Measurements from ENCODE around the gene SLC38A10. TPM values are rescaled to one million over a fixed set of nuclear protein-coding genes. Genes with fewer than 3 reads are reported as not detected.
A peak's percentile ranks its signal among the peaks of the same experiment; 100 is the strongest.

The SLC38A10 gene
- total RNA-seq, 2 experiments from 2014 or later = 56.0 to 147 TPM

DNA sequence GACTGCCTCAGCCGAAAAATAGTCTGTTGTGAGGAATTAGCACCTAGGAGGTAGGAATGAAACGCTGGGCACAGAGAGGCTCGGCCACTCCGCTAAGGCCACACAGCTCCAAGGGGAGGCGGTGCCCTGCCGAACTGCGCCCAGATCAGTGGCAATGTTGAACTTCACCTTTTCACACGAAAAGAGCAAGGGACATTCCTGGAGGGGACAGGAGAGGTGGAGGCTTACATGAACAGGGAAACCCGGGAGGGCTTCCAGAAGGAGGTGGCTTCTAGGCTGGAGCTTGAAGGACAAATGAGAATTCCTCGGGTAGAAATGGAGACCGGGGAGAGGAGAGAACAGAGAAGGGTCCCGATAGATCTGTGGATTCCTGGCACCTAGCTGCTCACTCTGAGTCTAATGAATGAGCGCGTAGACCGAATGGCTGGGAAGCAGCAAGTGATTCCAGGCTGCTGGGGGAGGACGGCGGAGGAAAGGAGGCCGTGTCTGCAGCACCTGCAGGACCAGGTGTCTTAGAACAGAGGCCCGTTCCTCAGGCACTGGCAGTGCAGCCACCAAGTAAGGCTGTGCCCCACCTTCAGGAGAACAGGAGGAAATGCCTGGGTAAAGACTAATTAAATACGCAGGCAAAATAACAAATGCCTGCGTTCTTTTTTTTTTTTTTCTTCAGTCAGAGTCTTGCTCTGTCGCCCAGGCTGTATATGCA lies 722 bp upstream of the SLC38A10 start:
- intact Hi-C loops (cut with micrococcal nuclease; ENCODE audit: unreplicated experiment) = loop anchor here (1.0 to 5.0 kb wide), 3 partner anchors 44 to 188 kb away; no protein-coding TSS in a partner anchor
- Histone ChIP-seq H3K4me3 (ENCODE audit: low read depth, low read length, poor library complexity, severe bottlenecking) (peak overlapping the region; percentile 78), H3K9me2 (ENCODE audit: insufficient read depth, low read length) (no peaks in the 10 kb centered on the region), H3K9me3 (ENCODE audit: low read length) (no peaks in the 10 kb centered on the region), H3K36me3 (ENCODE audit: insufficient read depth, low read length) (no peaks in the 10 kb centered on the region), H3K4me1 (ENCODE audit: insufficient read depth, low read length, poor library complexity, severe bottlenecking) (peaks cover 28% of the 10 kb centered on the region), H3K79me2 (ENCODE audit: insufficient read depth, low read depth, low read length) (peaks cover 17% of the 10 kb centered on the region), H3K4me2 (ENCODE audit: low read length) (peak overlapping the region; percentile 83), H3K27ac (ENCODE audit: low read depth, low read length, poor library complexity, severe bottlenecking) (peak overlapping the region; percentile 49), H4K20me1 (ENCODE audit: insufficient read depth, low read length) (0 out of 2 replicates have a peak, but pooled peaks cover 3% of the 10 kb centered on the region), H2AFZ (ENCODE audit: low read length) (peak overlapping the region; percentile 92)
- no peak for TF ChIP-seq EZH2phosphoT487 (IDR thresholded peaks at IDR 0.05; ENCODE audit: borderline replicate concordance, low read depth, low read length)
- TF ChIP-seq, protein P1, sequence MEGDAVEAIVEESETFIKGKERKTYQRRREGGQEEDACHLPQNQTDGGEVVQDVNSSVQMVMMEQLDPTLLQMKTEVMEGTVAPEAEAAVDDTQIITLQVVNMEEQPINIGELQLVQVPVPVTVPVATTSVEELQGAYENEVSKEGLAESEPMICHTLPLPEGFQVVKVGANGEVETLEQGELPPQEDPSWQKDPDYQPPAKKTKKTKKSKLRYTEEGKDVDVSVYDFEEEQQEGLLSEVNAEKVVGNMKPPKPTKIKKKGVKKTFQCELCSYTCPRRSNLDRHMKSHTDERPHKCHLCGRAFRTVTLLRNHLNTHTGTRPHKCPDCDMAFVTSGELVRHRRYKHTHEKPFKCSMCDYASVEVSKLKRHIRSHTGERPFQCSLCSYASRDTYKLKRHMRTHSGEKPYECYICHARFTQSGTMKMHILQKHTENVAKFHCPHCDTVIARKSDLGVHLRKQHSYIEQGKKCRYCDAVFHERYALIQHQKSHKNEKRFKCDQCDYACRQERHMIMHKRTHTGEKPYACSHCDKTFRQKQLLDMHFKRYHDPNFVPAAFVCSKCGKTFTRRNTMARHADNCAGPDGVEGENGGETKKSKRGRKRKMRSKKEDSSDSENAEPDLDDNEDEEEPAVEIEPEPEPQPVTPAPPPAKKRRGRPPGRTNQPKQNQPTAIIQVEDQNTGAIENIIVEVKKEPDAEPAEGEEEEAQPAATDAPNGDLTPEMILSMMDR (conservative IDR thresholded peaks at IDR 0.05; ENCODE audit: low read length) = peak; percentile 70
- CTCF ChIA-PET (ENCODE audit: unreplicated experiment) = interaction anchor here (0.6 to 1.3 kb wide), 4 partner anchors 49 to 1302 kb away, joined by 3 to 15 read pairs (median 4); no protein-coding TSS in a partner anchor
- POLR2A ChIA-PET = interaction anchor here (0.5 to 1.2 kb wide), 7 partner anchors 19 to 1953 kb away, joined by 3 to 4 read pairs (median 3); partner anchors contain the start of gene BAHCC1
- TSS peak; percentile 87 for BruUV-seq (replicated peaks)
- DNase-seq (ENCODE audit: low spot score) = peak; percentile 89

DNA sequence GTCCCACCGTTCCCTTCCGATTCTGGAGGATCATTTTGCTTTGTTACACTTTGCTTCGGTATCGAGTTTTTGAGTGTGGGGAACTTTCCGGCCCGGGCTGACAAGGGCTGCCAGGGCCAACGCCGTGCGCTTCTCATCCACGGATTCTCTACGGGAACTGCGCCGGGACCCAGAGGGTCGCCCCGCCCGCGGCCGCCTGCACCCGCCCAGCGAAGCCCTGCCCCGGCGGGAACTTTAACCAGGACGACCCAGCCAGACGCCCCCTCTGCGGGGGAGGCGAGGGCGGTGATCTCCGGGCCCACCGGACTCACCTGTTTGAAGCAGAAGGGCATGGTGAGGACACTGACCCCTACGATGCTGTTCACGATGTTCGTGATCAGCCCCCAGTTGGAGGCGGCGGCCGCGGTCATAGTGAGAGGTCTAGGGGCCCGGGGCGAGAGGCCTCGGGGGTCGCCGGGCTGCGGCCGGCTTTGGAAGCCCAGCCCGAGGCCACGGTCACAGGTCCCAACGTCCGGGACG lies 536 bp downstream of the SLC38A10 start:
- TF ChIP-seq, protein P1 (conservative IDR thresholded peaks at IDR 0.05; ENCODE audit: low read length) = no peak
- no peak for TF ChIP-seq EZH2phosphoT487 (IDR thresholded peaks at IDR 0.05; ENCODE audit: borderline replicate concordance, low read depth, low read length)
- H3K9me2 ChIP-seq (ENCODE audit: insufficient read depth, low read length) = no peaks in the 10 kb centered on the region
- peaks cover 3% of the 10 kb centered on the region; the same call in 1 of the 2 replicates for H3K36me3 ChIP-seq (ENCODE audit: insufficient read depth, low read length)
- H3K9me3 ChIP-seq (ENCODE audit: low read length) = no peaks in the 10 kb centered on the region
- peak overlapping the region; percentile 92 for H2AFZ ChIP-seq (ENCODE audit: low read length)
- H3K4me1 ChIP-seq (ENCODE audit: insufficient read depth, low read length, poor library complexity, severe bottlenecking) = peaks cover 28% of the 10 kb centered on the region
- POLR2A ChIA-PET = interaction anchor here (0.8 to 1.2 kb wide), 2 partner anchors 100 to 224 kb away, joined by 3 to 4 read pairs; partner anchors contain the start of gene BAHCC1
- intact Hi-C loops (cut with micrococcal nuclease; ENCODE audit: unreplicated experiment) = loop anchor here (1.0 to 5.0 kb wide), 2 partner anchors 98 to 190 kb away; no protein-coding TSS in a partner anchor
- H4K20me1 ChIP-seq (ENCODE audit: insufficient read depth, low read length) = 0 out of 2 replicates have a peak, but pooled peaks cover 3% of the 10 kb centered on the region
- peaks cover 25% of the 10 kb centered on the region for H3K79me2 ChIP-seq (ENCODE audit: insufficient read depth, low read depth, low read length)
- CTCF ChIA-PET (ENCODE audit: unreplicated experiment) = interaction anchor here (1.3 kb wide), 1 partner anchor 136 kb away, joined by 3 read pairs; no protein-coding TSS in a partner anchor
- DNase-seq (ENCODE audit: low spot score) = peak; percentile 17
- TSS peak; percentile 85 for BruUV-seq (replicated peaks)
- H3K4me3 ChIP-seq (ENCODE audit: low read depth, low read length, poor library complexity, severe bottlenecking) = peak overlapping the region; percentile 78
- H3K27ac ChIP-seq (ENCODE audit: low read depth, low read length, poor library complexity, severe bottlenecking) = peak overlapping the region; percentile 49
- peak overlapping the region; percentile 83 for H3K4me2 ChIP-seq (ENCODE audit: low read length)

All from OCI-LY7 (cell line).